Liver (tissue), 9 donors: Measurements from ENCODE around the gene DYRK1A. TPM values are rescaled to one million over a fixed set of nuclear protein-coding genes. Genes with fewer than 3 reads are reported as not detected.

Experiments used
- DNase-seq: peaks from one replicate; pipeline ENCODE4 v3.0.0-alpha.2; 2017; ENCODE audit warnings: low spot score
- H3K27ac ChIP-seq, 2 donors: one replicate each; pipeline ENCODE4 v1.7.0; 2013; ENCODE audit warnings: inconsistent platforms in 2 of 2, low read length in 2 of 2, control low read depth in 1 of 2, low read depth in 1 of 2, mild to moderate bottlenecking in 1 of 2
- H3K27me3 ChIP-seq, 4 donors: one replicate each; pipeline versions ENCODE4 v1.6.1 to v1.7.0; 2013; ENCODE audit warnings: low read length in 3 of 4, inconsistent platforms in 1 of 4, mild to moderate bottlenecking in 1 of 4, moderate library complexity in 1 of 4; ENCODE audit not compliant: control insufficient read depth in 4 of 4, insufficient read depth in 4 of 4
- H3K36me3 ChIP-seq, 4 donors: one replicate each; pipeline versions ENCODE4 v1.6.1 to v1.7.0; 2013; ENCODE audit warnings: low read length in 3 of 4, mild to moderate bottlenecking in 3 of 4, low read depth in 1 of 4, moderate library complexity in 1 of 4; ENCODE audit not compliant: control insufficient read depth in 4 of 4, insufficient read depth in 3 of 4
- H3K4me1 ChIP-seq, 4 donors: one replicate each; pipeline versions ENCODE4 v1.6.1 to v1.7.0; 2013; ENCODE audit warnings: low read length in 3 of 4, mild to moderate bottlenecking in 3 of 4, moderate library complexity in 1 of 4; ENCODE audit not compliant: control insufficient read depth in 4 of 4, insufficient read depth in 4 of 4
- H3K4me3 ChIP-seq, 3 donors: one replicate each; pipeline versions ENCODE4 v1.6.1 to v1.7.0; 2013; ENCODE audit warnings: low read length in 3 of 3, control low read depth in 1 of 3, low read depth in 1 of 3, mild to moderate bottlenecking in 1 of 3
- H3K9ac ChIP-seq, 2 donors: one replicate each; pipeline ENCODE4 v1.7.0; 2013; ENCODE audit warnings: low read length in 2 of 2, mild to moderate bottlenecking in 2 of 2, moderate library complexity in 2 of 2, control low read depth in 1 of 2, low read depth in 1 of 2
- H3K9me3 ChIP-seq, 4 donors: one replicate each; pipeline versions ENCODE4 v1.6.1 to v1.7.0; 2013; ENCODE audit warnings: low read length in 3 of 4; ENCODE audit not compliant: control insufficient read depth in 4 of 4
- ATF3 ChIP-seq: IDR thresholded peaks from 2 replicates; pipeline ENCODE4 v1.6.1; 2016; ENCODE audit warnings: antibody characterized with exemption
- CTCF ChIP-seq: fragments of 150-350 bp; IDR thresholded peaks from 2 replicates; pipeline ENCODE4 v1.5.1; 2017; ENCODE audit warnings: improper control_type of control experiment, low read depth, low read length; ENCODE audit not compliant: missing input control
- EGR1 ChIP-seq, 2 donors: IDR thresholded peaks; 2 replicates each; pipeline ENCODE4 v1.6.1; 2016 to 2018; ENCODE audit warnings: antibody characterized with exemption in 2 of 2, low read depth in 2 of 2
- FOXA1 ChIP-seq: IDR thresholded peaks from 2 replicates; pipeline ENCODE4 v1.6.1; 2016; ENCODE audit warnings: antibody characterized with exemption
- FOXA2 ChIP-seq: IDR thresholded peaks from 2 replicates; pipeline ENCODE4 v1.6.1; 2016; ENCODE audit warnings: antibody characterized with exemption
- GABPA ChIP-seq, 2 donors: IDR thresholded peaks in 1 of 2; conservative IDR thresholded peaks in 1 of 2; 2 replicates each; pipeline ENCODE4 v1.6.1; 2016; ENCODE audit warnings: antibody characterized with exemption in 2 of 2, mild to moderate bottlenecking in 1 of 2, moderate library complexity in 1 of 2
- HNF4A ChIP-seq, 2 donors: conservative IDR thresholded peaks; 2 replicates each; pipeline ENCODE4 v1.6.1; 2016; ENCODE audit warnings: antibody characterized with exemption in 2 of 2, mild to moderate bottlenecking in 2 of 2
- HNF4G ChIP-seq: IDR thresholded peaks from 2 replicates; pipeline ENCODE4 v1.6.1; 2016; ENCODE audit warnings: antibody characterized with exemption
- JUND ChIP-seq, 2 donors: IDR thresholded peaks; 2 replicates each; pipeline ENCODE4 v1.6.1; 2016; ENCODE audit warnings: antibody characterized with exemption in 2 of 2
- MAX ChIP-seq: IDR thresholded peaks from 2 replicates; pipeline ENCODE4 v1.6.1; 2016; ENCODE audit warnings: antibody characterized with exemption
- NR2F2 ChIP-seq: IDR thresholded peaks from 2 replicates; pipeline ENCODE4 v1.6.1; 2016; ENCODE audit warnings: antibody characterized with exemption
- RAD21 ChIP-seq, 2 donors: IDR thresholded peaks; 2 replicates each; pipeline ENCODE4 v1.6.1; 2016; ENCODE audit warnings: antibody characterized with exemption in 2 of 2, mild to moderate bottlenecking in 2 of 2
- REST ChIP-seq: IDR thresholded peaks from 2 replicates; pipeline ENCODE4 v1.6.1; 2016; ENCODE audit warnings: antibody characterized with exemption, mild to moderate bottlenecking
- RXRA ChIP-seq, 2 donors: IDR thresholded peaks; 2 replicates each; pipeline ENCODE4 v1.6.1; 2017 to 2018; ENCODE audit warnings: antibody characterized with exemption in 2 of 2, mild to moderate bottlenecking in 1 of 2
- SP1 ChIP-seq: IDR thresholded peaks from 2 replicates; pipeline ENCODE4 v1.6.1; 2018; ENCODE audit warnings: antibody characterized with exemption, mild to moderate bottlenecking
- TAF1 ChIP-seq: conservative IDR thresholded peaks from 2 replicates; pipeline ENCODE4 v1.6.1; 2016; ENCODE audit warnings: antibody characterized with exemption, mild to moderate bottlenecking
- YY1 ChIP-seq: IDR thresholded peaks from 2 replicates; pipeline ENCODE4 v1.6.1; 2016; ENCODE audit warnings: antibody characterized with exemption, mild to moderate bottlenecking
- ZBTB33 ChIP-seq: IDR thresholded peaks from 2 replicates; pipeline ENCODE4 v1.6.1; 2016; ENCODE audit warnings: antibody characterized with exemption
- WGBS: extraction: QIAGEN DNeasy Blood & Tissue Kit; methylation state at CpG from one replicate; pipeline ENCODE4 v1.1.7; 2013; 5-methylcytosine and 5-hydroxymethylcytosine counted together
- polyA plus RNA-seq, 2 donors: library from polyadenylated mRNA; stranded (reverse) in 1 of 2; unstranded in 1 of 2; fragments of 200-250 nt in 1 of 2; fragments of >200 nt in 1 of 2; fragmentation: Nextera tagmentation in 1 of 2; extraction: Ambion mirVana in 1 of 2; gene quantifications; one replicate each; pipeline versions ENCODE4 v1.2.1 to v1.2.3, GENCODE V29; 2013 to 2015
- total RNA-seq, 2 donors: library from RNA; depleted of rRNA; stranded (reverse); fragments of >200 nt; gene quantifications; one replicate each; pipeline ENCODE4 v1.2.3, GENCODE V29; 2014
- donor health status: healthy.
- donor health status: healthy.
- donor health status: healthy.
- donor health status: healthy.
- donor health status: healthy.

DYRK1A gene
- total and polyA plus RNA-seq, 4 donors, result 5.1 to 58.3 (median 22.9) TPM

GRCh38 chr21:37473491-37473890 is 106.9 kb downstream of the DYRK1A start:
- Histone ChIP-seq H3K9ac (no peak overlapping the region), H3K4me1 (peaks cover 0 to 14% (median 3%) of the 10 kb centered on the region in 4 donors), H3K4me3 (no peak overlapping the region), H3K9me3 (no peaks in the 10 kb centered on the region), H3K36me3 (peaks cover 3 to 10% (median 3%) of the 10 kb centered on the region in 4 donors), H3K27ac (no peak overlapping the region), H3K27me3 (no peaks in the 10 kb centered on the region)
- DNase-seq, result no peak
- TF ChIP-seq YY1 (no peak), ZBTB33 (no peak), GABPA (IDR thresholded peaks at IDR 0.05 in 1 of 2, conservative IDR thresholded peaks at IDR 0.05 in 1 of 2) (no peak), HNF4G (no peak), HNF4A (conservative IDR thresholded peaks at IDR 0.05) (no peak), SP1 (no peak), TAF1 (no peak), FOXA1 (no peak), EGR1 (IDR thresholded peaks at IDR 0.05; ENCODE audit: low read depth in 2 of 2) (no peak), RAD21 (IDR thresholded peaks at IDR 0.05) (no peak), CTCF (no peak), JUND (IDR thresholded peaks at IDR 0.05) (no peak), FOXA2 (no peak), NR2F2 (no peak), MAX (no peak), REST (no peak), ATF3 (no peak), RXRA (IDR thresholded peaks at IDR 0.05) (no peak)
- 92% methylated on average over 6 of the region's 6 CpGs for WGBS
